Limb (tissue), 2 donors: Measurements from ENCODE around the gene RASAL2.
"Not testable (repeated sequence)": the region's sequence is repeated elsewhere in the genome, so short reads cannot be mapped to it uniquely, and the experiment has no call there.

Source experiments
- DNase-seq, 2 donors: peaks; one replicate each; pipeline ENCODE4 v3.0.0-alpha.2; 2016; ENCODE audit errors: extremely low spot score in 2 of 2

The RASAL2 gene

DNA sequence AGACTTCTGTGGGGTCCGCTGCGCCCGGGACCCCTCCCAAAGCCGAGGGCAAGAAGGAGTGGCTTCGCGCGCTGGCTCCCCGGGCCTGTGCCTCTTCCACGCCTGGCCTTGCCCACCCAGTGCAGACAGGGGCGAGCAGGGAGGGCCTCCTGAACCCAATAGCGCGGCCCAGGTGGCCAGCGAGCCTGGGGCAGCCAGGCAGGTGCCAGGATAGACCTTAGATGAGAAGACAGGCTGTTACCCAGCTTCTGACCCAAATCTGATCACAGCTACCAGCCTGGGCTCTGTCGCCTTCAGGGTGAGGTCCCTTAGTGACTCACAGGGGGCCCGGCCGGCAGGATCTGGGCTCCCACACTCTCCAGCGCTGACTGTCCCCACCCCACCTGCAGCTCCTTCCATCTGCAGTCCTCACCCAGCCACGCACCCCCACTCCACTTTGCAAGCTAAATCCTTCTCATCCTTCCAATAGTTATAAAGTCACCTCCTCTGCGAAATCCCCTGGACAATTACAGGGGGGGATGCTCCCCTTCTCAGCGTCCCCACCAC is 393.2 kb downstream of the RASAL2 start:
- DNase-seq = no peak

DNA sequence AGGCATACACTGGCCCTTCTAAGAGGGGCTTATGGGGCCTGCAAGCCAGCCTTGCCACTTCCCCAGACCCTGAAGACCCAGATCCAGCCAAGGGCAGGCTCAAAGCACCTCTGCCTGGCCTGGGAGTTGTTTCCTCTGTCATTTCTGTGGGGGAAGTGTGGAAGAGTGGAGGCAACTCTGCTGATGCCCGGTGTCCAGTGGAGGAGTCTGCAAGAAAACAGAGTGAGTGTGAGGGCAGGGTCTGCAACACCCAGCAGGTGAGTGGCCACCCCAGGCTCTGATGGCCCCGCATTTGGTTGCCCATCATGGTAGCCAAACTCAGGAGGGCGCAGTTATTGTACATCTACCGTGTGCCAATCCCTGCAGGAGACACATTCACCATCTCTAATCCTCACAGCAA is 394.5 kb downstream of the RASAL2 start:
- DNase-seq = no peak

DNA sequence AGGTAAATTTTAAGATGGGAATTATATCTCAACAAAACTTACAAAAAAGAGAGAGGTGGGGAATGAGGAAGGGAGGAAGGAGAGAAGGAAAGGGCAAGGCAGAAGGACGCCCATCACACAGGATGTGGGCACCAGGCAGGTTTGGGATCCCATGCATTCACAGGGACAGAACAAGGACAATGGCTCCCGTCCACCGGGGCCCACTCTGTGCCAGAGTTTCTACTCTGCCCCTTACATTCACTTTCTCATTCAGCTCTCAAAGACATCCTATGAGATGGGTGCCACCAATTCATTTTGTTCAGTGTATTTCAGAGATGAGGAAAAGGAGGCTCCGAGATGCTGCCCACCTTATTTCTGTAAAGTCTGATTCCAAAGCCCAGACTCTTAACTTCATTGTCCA is 395.5 kb downstream of the RASAL2 start:
- no peak for DNase-seq

DNA sequence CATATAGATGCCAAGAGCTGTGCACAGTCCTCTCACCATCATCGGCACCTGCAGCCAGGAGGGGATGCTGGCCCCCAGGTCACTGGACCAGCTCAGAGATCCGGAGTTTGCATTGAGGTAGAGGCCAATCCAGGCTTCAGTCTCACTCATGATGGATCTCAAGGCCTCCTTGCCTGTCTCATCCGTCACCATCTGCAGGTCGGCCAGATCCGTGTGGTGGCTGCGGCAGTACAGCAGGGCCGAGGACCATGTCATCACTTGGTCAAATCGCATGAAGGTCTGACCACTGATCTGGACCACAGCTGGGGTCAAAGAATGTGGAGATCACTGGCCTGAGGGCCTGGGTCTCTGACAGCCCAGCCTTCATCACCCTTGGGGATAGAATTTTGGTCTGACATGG is 396.2 kb downstream of the RASAL2 start:
- no peak for DNase-seq

DNA sequence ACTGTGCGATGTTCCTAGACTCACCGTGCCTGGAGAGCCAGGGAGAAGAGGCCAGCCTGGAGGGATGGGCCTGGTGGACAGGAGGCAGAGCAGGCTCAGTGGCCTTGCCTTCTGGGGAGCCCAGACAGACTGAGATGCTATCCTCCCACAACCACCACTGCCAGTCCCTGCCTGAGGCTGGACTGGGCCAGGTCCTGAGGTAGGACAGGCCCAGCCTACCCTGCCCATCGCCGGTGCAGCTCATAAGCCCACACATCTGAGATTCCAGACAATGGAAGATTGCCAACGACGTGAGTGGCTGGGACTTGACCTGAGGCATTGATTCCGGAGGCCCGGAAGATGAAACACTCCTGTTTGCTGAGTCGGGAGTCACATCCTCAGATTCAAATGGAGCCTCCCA is 397.1 kb downstream of the RASAL2 start:
- DNase-seq = no peak

DNA sequence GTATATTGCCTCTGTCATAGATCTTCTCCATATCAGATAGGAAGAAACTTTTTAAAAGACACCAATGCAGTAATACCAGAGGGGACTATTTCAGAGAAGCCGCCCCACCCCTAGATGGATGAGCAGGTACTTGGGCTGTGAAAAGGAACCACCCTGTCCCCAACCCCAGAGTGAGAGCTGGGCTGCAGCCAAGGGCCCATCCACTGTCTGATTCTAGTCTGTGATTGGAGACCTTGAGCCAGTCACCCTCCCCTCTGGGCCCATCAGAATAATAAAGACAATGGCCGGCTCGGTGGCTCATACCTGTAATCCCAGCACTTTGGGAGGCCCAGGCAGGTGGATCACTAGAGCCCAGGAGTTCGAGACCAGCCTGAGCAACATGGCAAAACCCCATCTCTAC is 397.8 kb downstream of the RASAL2 start:
- DNase-seq = no peak

DNA sequence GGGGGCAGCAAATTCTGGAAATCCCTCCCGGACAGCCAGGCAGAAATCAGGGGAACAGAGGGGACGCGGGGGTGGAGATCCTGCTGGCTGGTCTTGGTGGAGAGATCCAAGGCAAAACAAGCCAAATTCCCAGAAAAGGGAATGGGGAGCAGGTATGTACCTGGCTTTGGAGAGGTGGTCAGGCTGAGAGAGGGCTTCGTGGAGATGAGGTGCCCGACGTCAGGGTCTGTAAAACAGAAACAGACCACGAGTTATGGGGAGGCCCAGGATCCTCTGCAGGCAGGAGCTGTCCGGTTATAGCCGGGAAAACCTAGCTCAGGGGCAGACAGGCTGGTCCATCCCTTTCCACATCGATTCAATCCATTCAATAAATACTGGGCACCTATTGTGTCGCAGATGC is 398.4 kb downstream of the RASAL2 start:
- no peak for DNase-seq

DNA sequence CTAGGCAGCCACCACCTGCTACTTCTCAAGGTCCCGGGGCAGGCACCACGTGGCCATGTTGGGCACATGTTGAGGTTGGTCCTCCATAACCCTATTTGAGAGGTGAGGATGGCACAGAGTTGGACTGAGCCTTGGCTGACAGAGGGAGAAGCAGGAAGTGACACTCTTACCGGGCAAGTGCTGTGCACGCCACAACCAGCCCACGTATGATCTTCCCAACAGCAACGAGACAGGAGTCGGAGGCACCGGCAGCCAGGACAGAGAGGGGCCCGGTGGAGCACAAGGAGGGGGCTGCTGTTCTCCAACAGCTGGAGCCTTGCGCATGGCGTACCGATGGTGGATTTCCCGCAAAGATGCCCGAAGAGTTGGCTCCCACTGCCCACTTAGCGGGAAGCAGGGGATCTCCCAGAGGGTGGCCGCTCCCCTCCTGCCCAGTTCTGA is 399.4 kb downstream of the RASAL2 start:
- DNase-seq = no peak

DNA sequence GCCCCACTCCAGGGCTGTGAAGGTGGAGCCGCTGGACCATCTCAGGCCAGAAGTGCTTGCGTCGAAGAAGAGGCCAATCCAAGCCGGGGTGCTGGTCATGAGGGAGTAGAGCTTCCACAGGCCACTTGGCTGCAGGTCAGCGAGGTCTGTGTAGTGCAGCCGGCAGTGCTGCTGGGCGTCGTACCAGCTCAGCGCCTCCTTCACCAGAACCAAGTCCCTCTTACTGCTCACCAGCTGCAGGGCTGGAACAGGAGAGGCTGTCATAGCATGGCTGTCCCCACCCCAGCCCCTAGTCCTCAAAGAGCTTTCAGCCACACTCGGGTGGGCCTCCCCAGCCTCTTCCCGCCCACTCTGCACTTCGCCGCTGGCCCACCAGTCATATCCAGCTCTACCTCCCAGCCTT is 400.7 kb downstream of the RASAL2 start:
- no peak for DNase-seq

DNA sequence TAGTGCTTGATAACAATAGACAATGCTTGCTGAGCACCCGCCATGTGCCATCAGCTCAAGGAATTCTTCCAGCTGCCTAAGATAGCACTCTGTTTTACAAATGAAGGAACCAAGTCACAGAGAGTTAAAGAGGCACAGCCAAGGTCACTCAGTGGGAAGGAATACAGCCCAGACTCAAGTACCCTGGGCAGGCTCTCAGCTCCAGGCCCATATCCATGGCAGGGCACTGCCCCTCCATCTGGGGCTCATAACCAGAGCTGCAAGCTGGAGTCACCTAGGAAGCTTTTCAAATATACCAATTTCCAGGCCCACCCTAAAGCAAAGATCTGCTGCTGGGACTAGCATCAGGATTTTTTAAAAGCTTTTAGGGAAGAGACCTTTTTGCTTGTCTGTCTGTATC is 401.3 kb downstream of the RASAL2 start:
- no peak for DNase-seq

DNA sequence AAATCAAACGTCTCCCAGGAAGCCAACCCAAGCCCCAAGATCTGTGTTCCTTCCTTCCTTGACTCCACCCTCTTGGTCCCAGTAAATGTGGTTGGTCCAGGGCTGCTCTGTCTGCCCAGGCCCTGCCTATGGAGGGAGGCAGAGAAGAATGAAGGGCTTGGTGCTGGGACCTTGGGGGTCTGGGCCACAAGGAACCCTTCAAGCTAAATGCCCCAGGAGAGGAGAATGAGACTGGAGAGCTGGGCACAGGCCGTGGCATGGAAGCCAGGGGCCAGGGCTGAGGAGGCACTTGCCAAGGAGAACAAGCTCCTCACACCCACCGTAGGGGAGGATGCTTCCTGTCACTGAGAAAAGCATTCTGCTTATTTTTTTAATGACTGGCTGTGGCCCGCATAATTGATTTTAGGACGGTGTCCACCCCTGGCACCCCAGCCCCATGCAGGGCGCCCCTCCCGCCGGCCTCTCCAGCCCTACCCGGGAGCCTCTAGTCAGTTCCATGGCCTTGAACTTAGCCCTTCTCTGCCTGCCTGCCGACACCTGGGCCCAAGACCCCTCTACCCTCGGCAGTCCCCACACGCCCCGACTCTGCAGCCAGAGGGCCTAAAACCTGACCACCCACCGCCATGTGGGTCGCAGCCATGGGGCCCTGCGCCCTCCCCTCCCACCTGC is 402.0 kb downstream of the RASAL2 start:
- no peak for DNase-seq

DNA sequence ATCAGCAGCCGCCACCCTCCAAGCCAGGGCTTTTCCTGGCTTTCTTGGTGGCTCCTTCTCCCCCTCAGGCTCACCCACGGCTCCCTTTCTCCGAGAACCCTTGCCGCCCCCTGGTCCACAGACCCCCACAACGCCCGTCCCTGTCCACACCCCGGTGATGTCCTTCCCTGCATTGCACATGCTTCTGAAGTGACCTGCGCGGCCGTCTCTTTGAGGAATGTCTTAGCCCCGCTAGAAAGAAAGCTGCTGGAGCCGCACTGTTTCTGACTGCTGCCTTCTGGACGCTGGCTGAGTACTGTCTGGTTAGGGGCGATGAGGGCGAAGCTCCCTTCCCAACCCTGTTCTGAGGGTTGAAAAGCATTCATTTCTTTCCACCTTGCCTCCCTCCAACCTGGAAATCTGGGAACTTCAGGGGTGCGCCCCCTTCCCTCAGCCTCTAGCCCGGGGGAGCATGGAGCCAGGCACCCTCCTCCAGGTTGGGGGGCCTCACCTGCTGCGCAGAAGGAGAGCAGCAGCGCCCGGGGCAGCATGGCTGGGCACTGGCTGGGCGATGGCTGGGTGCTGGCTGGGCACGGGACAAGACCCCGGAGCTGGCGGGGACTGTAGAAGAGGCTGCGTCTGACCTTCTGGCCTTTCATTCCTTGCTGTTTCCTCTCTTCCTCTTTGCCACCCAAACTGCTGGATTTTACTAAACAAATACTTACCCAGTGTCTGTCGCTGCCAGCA is 402.7 kb downstream of the RASAL2 start, which contains the start of gene CLEC20A:
CLEC20A (minus strand) TSS at position 555 of the 726 bp plus-strand sequence; CDS start at position 530, 25 bp downstream.
- no peak for DNase-seq

DNA sequence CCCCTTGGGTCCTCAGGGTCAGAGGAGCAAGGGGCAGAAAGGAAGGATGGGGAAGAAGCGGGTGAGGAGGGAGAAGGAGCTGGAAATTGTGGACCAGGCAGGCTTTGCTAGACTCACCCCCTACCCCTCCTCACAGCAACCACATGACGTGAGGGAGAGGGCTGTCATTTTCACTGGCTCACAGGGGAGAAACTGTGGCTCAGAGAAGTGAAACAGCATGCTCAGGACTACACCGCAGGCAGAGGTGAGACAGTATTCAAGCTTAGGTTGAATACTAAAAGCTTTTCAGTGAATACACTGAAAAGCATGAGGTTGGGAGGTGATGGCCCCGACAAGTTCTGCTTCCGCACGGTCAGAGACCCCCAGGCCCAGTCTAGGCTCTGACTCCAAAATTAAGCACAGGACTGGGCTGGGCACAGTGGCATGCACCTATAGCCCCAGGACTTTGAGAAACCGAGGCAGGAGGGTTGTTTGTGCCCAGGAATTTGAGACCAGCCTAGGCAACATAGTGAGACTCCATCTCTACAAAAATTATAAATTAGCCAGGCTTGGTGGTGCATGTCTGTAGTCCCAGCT is 404.1 kb downstream of the RASAL2 start:
- DNase-seq = no peak

DNA sequence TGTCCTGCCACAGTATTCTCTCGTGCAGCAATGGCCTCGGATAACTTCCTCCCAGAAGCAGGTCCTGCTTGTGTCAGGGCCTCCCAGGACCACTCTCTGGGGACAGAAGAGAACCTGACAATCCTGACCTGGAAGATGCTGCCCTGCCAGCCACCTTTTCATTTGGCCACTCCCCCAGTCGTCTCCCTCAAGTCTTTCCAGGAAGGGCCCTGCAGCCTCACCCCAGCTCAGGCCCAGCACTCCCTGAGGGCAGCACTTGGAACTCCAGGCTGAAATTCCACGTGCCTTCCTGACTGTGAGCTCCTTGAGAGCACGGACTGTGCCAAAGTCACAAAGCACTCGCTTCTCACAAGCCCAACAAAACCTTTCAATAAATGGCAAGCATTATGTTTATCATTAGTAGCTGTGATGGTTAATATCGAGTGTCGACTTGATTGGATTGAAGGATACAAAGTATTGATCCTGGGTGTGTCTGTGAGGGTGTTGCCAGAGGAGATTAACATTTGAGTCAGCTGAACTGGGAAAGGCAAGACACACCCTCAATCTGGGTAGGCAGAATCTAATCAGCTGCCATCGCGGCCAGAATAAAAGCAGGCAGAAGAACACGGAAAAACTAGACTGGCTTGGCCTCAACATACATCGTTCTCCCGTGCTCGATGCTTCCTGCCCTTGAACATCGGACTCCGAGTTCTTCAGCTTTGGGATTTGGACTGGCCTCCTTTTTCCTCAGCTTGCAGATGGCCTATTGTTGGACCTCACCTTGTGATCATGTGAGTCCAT is 405.2 kb downstream of the RASAL2 start:
- no peak for DNase-seq

DNA sequence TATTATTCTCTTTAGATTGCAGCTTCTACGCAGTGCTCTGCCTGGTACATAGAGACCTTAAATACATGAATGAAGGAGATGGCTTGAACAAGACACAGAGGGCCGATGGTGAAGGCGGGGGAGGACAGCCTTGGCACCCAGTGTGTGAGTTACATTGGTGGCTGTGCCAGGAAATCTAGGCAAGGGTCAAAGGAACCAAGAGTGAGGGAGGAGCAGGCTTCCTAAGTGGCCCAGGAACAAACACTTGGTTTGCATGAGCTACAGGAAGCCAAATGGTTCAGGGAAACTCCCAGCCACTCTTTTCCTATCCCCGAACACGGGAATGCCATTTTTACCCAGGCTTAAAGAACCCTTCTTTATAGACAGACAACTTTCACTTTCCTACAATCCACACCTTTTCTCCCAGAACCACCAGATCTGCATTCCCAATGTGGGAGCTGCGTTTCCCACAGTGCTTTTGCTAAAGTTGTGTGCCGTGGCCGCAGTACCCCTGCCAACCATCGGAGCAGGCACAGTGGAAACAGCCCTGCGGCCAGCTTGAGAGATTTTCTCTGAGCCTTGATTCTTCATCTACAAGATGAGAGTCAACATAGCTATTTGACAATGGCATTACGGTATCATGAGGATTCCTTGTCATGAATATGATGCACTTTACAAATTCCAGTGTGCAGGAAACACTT is 406.3 kb downstream of the RASAL2 start:
- DNase-seq = no peak

DNA sequence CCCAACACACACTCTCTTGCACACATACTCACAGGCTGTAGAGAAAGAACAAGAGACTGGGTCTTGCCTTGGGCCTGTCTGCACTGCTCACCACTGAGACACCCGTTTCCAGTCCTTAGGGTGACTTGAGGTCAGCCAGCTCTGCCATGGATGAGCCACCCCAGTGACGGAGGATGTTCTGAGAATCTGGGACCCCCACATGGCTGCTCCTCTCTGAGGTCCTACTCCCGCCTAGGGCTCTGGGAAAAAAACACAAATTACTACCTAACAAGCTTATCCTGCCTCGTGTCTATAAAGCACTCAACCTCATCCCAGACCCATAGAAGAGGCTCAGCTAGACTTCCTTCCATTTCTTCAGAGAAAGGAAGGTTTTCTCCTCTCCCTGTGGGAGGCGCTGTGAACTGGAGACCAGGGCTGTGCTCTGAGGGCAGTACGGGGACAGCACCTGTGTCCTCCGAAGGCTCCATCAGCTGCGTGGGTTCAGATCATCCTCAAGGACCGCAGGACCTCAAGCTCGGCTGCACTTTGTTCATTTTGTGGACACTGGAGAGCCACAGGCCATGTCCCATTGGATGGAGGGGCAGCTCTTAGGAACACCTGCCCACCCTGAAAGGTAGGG is 407.1 kb downstream of the RASAL2 start:
- no peak for DNase-seq

DNA sequence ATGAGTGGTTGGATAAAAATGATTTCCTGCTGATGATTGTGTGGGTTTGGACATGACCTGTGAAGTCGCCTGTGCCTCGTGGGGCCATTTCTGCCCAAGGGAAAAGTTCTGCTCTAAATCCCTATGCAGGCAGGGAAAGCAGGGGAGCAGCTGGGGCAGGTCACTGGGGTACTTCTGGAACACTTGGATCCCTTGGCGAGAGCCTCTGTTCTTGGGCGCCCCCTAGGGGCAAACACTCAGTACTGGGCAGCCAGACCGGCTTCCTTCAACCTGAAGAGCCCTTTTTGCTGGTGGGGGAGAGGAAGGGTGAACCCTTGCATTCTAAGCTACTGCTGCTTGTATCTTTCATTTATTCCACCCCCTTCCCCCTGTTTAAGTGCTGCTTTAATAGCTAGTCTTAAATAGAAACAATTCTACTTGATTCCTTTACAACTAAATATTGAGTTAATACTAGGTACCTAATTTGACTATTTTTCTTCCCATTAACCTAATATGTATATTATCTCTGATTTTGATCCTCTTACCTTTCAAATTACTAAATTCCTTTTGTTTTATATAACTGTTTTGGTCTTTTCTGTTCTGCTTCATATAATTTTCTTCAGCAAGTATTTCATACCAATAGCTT is 407.9 kb downstream of the RASAL2 start:
- DNase-seq = peak; percentile 46 to 79

DNA sequence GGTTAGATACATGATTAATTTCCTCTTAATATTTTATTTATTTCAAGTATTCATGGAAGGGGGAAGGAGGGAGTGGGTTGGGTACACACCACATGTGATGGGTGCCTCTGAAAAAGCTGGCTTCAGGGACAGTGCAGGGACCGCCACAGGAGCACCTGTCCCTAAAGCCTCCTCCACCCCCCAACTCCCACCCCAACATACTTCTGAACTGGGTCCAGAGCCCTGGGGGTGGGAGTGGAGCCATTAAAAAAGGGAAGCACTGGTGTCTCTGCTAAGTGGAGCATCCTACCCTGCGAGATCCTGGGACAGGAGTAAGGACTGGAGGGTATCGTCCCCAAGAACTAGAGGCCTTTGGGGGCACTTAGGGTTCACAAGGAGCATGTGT is 408.4 kb downstream of the RASAL2 start:
- no peak for DNase-seq

DNA sequence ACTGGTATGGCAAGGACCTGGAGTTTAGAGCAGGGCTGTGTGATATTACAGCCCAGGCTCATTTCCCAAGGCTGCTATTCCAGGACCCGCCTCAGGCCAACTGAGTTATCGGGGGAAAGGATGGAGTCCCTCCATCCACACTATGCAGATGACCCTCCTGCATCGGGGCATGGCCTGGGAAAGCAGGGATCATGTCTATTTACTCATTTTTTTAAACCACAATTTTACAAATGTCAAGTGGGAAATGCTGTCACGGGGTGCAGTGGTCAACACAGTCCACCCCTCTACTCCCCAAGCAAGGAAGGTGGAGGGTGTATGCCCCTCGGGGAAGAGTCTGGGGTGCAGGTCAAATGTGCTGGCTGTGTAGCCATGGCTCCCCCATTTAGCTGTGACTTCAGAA is 409.0 kb downstream of the RASAL2 start:
- DNase-seq = no peak

DNA sequence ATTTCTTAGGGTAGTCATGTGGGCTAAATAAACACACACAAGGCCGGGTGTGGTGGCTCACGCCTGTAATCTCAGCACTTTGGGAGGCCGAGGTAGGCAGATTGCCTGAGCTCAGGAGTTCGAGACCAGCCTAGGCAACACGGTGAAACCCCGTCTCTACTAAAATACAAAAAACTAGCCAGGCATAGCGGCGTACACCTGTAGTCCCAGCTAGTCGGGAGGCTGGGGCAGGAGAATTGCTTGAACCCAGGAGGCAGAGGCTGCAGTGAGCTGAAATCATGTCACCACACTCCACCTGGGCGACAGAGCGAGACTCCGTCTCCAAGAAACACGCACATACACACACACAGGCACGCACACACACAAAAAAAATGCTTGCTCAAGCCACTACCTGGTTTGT is 409.4 kb downstream of the RASAL2 start:
- not testable (repeated sequence) for DNase-seq
